GM12892 (cell line): ENCODE measurements around the gene APOLD1.

Experiments
- POLR2AphosphoS5 ChIP-seq: IDR thresholded peaks from 2 replicates; pipeline ENCODE4 v1.6.1; 2011; ENCODE audit warnings: low read depth, low read length, control low read depth
- TAF1 ChIP-seq: IDR thresholded peaks from 2 replicates; pipeline ENCODE4 v1.6.1; 2011; ENCODE audit warnings: low read depth, mild to moderate bottlenecking, control low read depth, low read length, borderline replicate concordance

DNA sequence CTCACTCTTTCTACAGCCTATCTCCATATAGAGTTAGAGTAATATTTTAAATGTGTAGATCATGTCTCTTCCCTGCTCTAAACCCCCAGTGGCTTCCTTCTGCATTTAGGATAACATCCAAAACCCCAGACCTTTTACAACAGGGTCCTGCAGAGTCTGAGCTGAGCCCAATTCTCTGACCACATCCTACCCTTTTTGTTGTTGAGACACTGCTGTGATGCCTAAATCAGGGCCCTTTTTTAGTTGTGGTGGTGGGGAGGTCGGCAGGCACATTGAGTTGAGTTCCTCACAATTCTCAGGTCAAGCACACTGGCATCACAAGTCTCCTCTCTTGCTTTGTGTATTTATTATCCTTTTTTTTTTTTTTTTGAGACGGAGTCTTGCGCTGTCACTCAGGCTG lies 25.9 kb downstream of the APOLD1 start:
- TF ChIP-seq TAF1 (no peak), POLR2AphosphoS5 (no peak)
